ENCODE measurements around the gene MTRR.

The MTRR gene

GRCh38 chr5:7857926-7858632, 10.9 kb upstream of the MTRR start:
- no peak for DNase-seq

GRCh38 chr5:7866196-7866595, 2.8 kb upstream of the MTRR start:
- DNase-seq, result no peak

- DNase-seq, result no peak
Observed at GRCh38 chr5:7867260-7867659, 1.7 kb upstream of the MTRR start.

GRCh38 chr5:7868427-7868772, 548 bp upstream of the MTRR start:
- DNase-seq, result no peak

GRCh38 chr5:7869474-7870136, 657 bp downstream of the MTRR start:
- peak; percentile 50 for DNase-seq

- no peak for DNase-seq
Observed at GRCh38 chr5:7871653-7872052, 2.7 kb downstream of the MTRR start.

- DNase-seq, result no peak
Observed at GRCh38 chr5:7872517-7873130, 3.7 kb downstream of the MTRR start.

- no peak for DNase-seq
Observed at GRCh38 chr5:7873216-7873615, 4.3 kb downstream of the MTRR start.

- no peak for DNase-seq
Observed at GRCh38 chr5:7874639-7875038, 5.7 kb downstream of the MTRR start.

GRCh38 chr5:7875151-7875550, 6.2 kb downstream of the MTRR start:
- DNase-seq, result no peak

GRCh38 chr5:7876867-7877266, 7.9 kb downstream of the MTRR start:
- no peak for DNase-seq

GRCh38 chr5:7877851-7878250, 8.9 kb downstream of the MTRR start:
- no peak for DNase-seq

- peak; percentile 17 for DNase-seq
Observed at GRCh38 chr5:7878381-7878873, 9.5 kb downstream of the MTRR start.

GRCh38 chr5:7881091-7881490, 12.1 kb downstream of the MTRR start:
- no peak for DNase-seq

- no peak for DNase-seq
Observed at GRCh38 chr5:7881816-7882215, 12.9 kb downstream of the MTRR start.

GRCh38 chr5:7882926-7883325, 14.0 kb downstream of the MTRR start:
- DNase-seq, result no peak

- DNase-seq, result no peak
Observed at GRCh38 chr5:7884491-7885267, 15.7 kb downstream of the MTRR start.

GRCh38 chr5:7886849-7887475, 18.0 kb downstream of the MTRR start:
- no peak for DNase-seq

- DNase-seq, result no peak
Observed at GRCh38 chr5:7888901-7889300, 20.0 kb downstream of the MTRR start.

GRCh38 chr5:7894439-7894838, 25.5 kb downstream of the MTRR start:
- DNase-seq, result no peak

GRCh38 chr5:7894860-7895259, 25.9 kb downstream of the MTRR start:
- no peak for DNase-seq

- DNase-seq, result peak; percentile 27
Observed at GRCh38 chr5:7897014-7897600, 28.2 kb downstream of the MTRR start.

GRCh38 chr5:7902201-7902600, 33.3 kb downstream of the MTRR start:
- no peak for DNase-seq

Measured in activated naive CD4-positive, alpha-beta T cell treated with anti-CD3 and anti-CD28 coated beads, Interleukin-2, amount 50 U/mL, for 16 hours (primary cell).